ENCODE data around the gene BPIFB2.

The BPIFB2 gene

DNA sequence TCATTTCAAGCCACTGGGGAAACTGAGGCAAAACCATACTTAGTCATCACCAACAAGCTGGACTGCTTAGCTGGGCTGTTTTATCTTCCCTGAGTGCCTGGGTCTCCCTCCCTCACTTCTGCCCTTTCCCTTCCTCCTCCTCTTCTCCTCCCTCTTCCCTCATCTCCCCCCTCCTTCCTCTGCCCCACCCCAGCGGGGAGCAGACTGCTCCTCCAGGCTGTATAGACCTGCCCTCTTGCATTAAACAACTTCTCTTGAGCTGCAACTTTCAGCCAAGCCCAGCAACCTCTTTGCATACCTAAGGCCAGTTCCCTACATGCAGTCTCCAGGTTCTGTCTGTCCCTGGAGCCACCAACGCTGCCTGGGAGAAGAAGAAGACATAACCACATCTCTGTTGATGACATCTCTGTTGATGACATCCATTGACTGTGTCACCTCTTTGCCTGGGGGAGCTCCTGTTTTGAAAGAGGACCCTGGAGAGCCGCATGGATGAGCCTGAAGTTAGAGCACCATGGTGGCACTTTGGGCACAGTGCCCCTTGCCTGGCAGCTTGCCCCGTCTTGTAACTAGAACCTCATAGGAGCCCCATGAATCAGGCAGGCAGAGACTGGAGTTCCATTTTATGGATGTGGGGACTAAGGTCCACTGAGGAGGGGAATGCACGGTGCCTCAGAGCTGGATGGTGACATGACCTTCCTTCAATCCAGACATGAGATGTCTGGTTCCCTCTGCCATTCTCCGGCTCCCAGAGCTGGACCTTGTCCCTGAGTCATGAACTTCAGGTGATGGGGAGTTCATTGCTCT lies 16.1 kb downstream of the BPIFB2 start:
- no peak for DNase-seq

DNA sequence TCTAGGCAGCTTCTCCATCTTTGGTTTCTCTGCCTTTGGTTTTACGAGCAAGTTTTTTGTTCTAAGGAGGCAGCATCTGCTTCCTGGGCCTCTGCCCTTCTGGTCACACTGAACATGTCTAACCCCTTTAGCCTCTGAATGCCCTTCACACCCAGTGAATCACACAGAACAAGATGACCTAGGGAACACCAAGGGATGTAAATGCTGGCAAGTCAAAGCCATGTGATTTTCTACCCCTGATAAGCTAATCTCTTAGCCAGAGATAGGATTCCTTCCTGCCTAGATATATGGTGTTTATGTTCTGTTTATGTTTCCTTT lies 16.7 kb downstream of the BPIFB2 start:
- DNase-seq, result no peak

DNA sequence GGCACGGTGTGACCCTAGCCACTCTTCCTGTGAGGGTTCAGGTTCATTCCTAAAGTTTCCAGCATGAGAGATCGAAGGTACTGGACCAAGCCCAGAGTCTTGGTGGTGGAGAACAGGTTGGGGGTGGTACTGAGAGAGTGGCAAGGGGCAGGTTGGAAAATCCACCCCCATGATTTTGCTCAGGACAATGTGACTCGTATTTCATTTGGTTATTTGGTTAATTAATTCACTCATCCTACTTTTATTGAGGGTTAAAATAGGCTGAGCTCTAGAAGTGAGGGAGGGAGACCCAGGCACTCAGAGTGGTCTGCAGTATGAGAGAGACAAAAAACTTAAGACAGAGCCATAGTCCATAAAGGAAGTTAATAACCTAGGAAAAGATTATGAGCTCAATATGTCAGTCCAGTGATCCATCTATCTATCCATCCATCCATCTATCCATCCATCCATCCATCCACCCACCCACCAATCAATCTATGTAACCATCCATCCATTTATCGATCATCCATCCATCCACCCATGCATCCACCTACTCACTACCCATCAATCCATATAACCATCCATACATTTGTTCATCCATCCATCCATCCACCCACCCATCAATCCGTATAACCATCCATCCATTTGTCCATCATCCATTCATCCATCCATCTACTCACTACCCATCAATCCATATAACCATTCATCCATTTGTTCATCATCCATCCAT lies 17.3 kb downstream of the BPIFB2 start:
- DNase-seq, result no peak

DNA sequence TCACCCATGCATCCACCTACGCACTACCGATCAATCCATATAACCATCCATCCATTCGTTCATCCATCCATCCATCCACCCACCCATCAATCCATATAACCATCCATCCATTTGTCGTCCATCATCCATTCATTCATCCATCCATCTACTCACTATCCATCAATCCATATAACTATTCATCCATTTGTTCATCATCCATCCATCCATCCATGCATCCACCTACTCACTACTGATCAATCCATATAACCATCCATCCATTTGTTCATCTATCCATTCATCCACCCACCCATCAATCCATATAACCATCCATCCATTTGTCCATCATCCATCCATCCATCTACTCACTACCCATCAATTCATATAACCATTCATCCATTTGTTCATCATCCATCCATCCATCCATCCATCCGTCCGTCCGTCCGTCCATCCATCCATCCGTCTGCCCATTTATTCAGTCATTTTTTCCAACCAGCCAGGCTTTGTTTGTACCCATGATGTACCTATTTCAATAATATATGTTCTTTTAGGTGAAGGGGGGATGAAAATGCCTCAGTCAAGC lies 17.9 kb downstream of the BPIFB2 start:
- DNase-seq, result no peak

DNA sequence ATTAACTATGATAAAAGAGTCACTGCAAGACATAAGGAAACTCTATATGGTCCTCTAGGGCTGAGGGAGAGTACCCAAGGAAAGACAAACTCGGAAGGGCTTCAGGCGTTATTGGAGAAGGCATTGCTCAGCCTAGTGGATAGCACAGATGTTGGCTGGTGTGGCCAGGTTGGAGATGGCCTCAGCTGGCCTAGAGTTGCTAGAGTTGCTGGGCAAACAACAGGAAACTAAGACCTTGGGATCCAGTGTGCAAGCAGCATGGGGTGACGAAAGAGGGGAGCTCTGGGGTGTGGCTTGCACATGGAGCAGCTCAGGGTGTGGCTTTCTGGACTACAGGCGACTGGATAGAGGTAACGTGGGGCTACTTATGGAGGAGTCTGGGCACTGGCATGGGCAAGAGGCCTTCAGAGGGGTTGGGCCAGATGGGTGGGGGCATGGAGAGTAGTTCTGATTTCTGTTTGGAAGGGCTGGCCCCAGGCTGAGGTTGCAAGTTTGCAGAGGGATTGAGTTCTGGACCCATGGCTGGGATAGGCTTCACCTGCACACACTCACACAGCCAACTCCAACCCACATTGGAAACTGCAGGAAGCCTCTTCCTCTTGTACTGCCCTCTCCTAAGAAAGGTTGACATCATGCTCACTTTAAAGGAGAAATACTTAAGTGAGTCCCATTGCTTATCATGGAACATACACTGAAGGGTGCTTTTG lies 18.7 kb downstream of the BPIFB2 start:
- no peak for DNase-seq

DNA sequence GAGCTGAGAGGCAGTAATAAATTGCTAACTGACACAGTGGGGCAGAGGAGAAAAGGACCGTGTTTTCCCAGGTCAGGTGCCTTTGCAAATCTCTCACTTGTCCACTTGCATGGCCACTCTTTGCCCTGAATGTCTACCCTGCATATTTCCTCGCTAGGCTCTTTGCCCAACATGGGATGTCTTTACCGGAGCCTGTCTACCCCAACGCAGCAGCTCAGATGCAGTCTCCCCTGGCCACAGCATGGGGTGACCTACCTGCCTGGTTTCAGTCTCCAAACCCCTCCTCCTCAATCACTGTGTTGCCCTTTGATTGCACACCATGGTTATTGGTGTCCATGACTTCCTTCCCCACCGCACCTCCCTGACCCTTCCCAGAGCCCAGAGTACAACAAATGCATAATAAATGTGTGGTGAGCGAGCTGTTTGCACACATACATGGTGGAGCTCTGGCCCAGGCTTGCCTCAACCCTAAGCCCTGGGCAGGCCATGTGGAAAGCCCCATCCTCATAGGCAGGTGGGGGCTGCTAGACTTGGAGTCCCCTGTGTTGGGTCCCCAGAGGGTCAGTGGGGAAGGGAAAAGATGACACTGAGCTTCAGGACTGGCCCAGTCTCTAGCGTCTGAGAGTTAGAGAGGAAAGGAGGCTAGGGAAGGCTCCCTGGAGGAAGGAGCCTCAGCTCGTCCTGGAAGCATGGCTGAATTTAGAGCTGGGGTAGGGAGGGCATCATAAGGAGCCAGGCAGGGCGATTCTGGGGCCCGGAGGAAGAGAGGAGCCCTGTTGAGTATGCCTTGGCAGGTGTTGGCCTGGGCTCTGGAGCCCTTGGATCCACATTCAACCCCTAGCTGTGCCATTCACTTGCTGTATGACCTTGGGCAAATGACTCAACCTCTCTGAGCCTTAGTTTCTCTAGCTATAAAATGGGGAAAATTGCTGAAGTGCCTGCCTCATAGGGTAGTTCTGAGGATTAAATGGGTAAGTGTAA lies 19.6 kb downstream of the BPIFB2 start:
- no peak for DNase-seq

DNA sequence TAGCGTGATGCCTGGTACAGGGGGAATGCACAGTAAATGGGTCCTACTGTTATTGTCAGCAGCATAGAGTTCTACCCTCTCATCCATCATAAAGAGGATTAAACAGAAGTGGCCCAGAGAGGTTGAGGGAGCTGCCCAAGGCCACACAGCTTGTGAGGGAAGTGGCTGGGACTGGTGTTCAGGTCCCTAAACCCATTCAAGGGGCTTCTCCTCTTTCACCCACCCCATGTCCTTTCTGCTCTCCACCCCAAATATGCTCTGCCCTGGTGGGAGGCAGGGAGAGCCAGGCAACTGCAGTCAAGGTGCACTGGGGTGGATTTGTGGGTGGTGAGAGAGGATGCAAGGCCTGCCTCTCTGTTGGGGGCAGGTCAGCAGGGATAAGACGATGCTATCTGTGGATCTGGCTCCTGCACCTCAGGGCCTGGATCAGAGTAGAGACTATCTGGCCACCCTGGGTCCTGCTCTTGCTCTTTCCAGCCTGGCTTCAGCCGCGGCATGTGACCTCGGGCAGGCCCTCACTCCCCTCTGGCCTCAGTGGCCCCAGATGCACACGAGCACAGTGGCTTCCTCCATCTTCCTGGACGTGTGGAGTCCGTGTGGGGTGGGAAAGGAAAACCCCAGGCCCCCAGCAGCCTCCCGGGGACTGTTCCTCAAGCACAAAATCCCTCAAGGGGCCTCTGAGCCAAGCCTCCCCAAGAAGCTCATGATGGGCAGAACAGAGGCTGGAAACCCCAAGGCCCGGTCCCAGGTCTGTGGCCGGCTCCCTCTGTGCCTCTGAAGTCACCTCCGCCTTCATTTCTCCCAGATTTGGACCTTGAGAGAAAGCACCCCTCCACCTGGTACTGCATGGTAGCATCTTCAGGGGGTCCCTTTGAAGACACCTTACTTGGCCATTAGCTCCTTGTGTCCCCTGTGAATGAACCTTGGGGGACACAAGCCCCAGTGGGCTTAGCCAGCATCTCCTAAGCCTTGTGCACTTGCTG lies 20.6 kb downstream of the BPIFB2 start:
- no peak for DNase-seq

DNA sequence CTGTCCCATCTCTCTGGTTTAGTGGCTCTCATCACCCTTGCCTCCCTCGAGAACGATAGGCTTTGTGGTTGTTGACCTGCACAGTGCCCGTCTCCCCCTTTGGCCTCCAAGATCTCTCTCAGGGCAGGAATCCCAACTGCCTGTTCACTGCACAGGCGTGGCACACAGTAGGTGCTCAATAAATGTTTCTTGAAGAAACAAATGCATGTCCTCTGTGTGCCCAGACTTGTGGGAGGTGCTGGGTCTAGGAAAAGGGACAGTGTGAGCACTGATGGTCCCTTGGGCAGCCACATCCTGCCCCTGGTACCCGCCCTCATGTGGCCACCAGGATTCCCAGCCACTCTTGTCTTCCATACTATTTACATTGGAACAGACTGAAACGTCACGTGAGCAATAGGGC lies 21.4 kb downstream of the BPIFB2 start:
- DNase-seq, result no peak

DNA sequence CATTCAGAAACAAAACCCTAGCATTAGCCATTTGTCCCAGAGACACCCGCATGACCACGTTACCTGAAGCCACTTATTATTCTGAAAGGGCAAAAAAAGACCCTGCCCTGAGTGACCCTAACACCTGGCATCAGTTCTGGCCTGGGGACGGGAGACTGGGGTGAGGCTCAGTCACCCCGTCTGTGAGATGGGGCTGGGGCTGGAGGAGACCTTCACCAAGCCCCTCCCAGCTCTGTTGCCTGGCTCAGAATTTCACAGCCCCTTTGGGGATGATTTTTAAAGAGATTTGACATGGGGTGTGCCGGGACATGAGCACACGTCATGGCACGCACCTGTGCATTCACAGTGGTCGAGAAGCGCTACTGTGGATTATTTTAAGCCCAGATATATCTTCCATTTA lies 22.6 kb downstream of the BPIFB2 start:
- no peak for DNase-seq

DNA sequence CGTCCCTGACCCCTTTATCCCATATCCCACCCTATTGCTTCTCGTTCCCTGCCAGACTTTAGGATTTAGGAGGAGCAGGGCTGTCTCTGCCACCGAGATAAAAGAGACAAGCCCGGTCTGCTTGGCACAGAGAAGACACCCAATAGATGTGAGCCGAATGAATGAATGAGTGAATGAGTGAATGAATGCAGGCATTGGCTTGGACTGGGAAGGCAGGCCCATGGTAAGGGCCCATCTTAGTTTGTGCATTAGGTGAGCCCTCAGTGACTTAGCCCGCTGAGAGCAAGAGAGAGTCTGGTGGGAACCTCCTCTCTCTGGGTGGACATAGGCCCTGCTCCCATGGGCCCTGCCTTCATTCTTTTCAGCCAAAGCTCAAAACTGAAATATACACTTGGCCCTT lies 23.1 kb downstream of the BPIFB2 start:
- no peak for DNase-seq

DNA sequence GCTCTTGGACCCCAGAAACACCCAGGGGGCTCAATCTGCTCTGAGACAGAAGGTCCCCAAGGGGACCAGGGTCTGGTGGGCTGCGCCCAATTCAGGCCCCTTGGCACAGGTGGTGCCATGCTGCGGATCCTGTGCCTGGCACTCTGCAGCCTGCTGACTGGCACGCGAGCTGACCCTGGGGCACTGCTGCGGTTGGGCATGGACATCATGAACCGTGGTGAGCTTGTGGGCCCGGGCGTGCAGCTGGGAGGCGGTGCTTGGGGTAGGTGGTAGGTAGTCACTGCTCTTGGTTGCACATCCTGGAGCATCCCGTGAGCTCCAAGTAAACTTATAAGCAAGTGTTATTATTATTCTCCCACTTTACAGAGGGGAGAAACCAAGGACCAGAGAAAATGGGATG lies 24.0 kb downstream of the BPIFB2 start, which contains the start of gene BPIFB6:
Gene BPIFB6, plus strand, starts transcription at position 118 of the 400 bp plus-strand sequence. Its CDS starts 0 bp downstream, at position 118.
- no peak for DNase-seq

DNA sequence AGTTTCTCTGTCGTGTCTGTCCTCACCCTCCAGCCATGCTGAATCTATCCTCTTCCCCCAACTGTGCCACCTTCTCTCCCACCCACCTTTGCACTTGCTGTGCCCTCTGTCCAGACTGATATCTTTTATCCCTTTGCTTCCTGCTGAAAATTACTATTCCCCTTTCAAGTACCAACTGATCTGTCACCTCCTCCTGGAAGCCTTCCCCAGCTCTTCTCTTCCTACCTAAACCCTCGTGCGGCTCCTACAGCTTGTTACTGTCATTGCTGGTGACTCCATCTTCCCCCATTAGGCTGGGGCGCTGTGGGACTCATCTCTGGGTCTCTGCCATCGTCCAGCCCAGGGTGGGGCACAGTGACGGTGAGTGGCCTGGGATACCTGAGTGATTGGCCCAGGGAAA lies 25.1 kb downstream of the BPIFB2 start:
- no peak for DNase-seq

DNA sequence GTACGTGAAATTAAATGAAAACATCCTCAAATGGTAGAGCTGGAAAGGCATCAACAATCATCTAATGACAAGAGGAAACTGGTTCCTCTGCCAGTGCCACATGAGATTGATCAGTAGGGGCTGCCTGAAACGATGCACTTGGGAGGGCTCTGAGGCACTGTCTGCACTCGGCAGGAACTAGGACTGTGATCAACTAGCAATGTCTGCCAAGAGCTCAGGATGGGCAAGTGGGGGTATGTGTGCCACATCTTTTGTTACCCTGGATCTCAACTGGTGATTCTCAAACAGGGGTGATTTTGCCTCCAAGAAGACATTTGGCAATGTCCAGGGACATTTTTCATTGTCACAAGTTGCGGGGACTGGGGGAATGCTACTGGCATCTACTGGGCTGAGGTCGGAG lies 25.9 kb downstream of the BPIFB2 start:
- no peak for DNase-seq

DNA sequence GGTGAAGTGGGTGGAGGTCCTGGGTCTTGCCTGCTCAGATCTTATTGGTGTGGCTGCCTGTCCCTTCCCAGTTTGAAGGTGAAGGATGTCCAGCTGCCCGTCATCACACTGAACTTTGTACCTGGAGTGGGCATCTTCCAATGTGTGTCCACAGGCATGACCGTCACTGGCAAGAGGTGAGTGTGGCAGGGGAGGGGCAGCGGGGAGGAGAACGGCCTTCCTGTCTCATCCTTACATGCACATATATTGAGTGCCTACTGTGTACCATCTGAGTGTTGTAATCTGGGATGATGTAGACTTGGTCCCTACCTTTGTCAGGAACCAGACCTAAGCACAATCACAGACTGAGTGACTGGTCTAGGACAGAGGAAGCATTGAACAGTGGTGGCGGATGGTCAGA lies 26.6 kb downstream of the BPIFB2 start:
- DNase-seq, result no peak

DNA sequence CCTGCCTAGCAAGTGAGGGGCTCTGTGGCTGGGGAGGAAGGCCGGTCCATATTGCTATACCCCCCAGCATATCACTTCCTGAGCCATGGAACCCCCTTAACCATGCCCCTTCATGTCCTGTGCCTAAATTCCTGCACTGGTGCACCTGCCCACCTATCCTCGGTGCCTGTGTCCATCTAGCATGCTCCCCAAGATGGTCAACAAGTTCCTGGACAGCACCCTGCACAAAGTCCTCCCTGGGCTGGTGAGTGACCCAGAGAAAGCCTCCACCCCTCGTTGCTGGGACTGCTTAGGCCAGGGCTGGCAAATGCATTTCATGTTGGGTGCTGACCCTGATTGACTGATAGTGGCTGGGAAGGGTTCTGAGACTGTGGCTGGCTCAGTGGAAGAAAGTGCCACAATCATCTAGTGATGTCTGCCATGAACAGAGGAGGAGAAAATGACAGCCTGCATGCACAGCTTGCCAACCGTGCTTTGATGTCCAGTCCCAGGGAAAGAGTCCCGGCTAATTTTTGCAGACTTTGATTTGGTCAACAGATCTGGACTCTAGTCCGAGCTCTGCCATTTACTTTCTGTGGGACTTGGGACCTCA lies 27.5 kb downstream of the BPIFB2 start:
- no peak for DNase-seq

DNA sequence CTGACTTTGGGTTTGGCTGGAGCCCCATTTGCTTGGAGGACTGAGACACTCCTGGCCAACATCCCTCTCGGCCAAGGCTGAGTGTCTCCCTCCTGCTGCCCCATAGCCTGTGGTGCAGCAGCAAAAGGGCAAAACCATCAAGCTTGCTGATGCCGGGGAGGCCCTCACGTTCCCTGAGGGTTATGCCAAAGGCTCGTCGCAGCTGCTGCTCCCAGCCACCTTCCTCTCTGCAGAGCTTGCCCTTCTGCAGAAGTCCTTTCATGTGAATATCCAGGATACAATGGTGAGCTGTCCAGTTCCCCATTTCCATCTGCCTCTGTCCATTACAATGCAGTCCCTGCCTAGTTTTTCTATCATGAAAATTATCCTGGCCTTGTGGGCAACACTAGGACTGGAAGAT lies 30.0 kb downstream of the BPIFB2 start:
- no peak for DNase-seq

DNA sequence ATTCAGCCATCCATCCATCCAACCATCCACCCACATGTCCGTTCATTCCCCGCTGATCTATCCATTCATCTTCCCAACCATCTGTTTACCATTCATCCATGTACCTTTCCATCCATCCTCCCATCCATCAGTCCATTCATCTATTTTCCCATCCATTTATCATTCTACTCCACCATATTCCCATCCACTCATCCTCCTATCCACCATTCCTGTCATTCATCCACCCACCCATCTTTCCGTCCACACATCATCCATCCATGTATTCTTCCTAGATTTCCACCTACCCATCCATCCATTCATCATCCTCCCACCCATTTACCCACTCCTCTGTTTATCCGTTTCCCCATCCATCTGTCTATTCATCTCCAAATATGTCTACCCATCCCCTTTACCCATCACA lies 30.7 kb downstream of the BPIFB2 start:
- DNase-seq, result no peak

DNA sequence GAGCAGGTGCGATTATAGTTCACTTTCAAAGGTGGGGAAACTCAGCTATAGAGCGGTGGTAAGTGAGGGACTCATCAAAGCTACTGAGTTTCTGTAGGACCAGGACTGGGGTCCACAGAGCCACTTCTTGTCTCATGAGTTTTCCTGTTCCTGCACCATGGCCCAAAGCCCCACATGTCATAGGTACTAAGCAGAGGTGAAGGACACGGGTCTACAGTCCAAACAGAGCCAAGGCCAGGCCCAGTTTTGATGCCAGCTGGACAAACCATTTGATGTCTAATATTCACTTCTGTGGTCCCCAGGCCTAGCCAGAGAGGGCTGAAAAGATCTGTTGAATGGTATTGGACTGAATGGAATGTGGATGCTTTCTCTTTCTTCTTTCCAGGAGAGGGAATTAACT lies 34.9 kb downstream of the BPIFB2 start:
- DNase-seq, result no peak

DNA sequence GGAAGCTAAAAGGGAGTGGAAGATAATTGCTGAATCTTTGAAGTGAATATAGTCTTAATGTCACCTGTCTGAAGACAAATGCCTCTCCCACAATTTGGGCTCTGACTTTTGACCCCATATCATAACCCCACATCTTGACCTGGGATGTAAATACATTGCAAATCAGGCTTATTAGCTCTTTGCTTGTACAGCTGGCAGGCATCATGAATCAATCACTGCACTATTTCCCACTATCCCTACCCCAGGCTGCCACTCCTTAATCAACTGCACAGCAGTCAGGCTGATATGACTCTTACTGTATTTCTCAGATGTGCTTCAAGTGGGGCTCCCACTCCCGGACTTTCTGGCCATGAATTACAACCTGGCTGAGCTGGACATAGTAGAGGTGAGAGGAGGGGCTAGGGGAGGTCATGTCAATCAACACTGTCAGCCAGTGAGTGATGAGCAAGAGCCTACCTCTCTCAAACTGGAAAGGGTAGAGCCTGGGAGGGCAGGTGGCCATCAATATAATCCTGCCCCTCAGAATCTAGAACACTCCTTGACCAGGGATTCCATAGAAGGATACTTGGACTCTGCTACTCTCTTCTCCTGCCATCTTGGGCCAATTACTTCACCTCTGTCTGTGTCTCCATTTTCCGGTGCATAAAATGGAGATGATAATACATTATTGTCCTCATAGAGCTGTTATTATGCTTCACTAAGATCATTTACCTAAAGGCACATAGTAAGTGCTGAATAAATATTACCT lies 35.7 kb downstream of the BPIFB2 start:
- no peak for DNase-seq

DNA sequence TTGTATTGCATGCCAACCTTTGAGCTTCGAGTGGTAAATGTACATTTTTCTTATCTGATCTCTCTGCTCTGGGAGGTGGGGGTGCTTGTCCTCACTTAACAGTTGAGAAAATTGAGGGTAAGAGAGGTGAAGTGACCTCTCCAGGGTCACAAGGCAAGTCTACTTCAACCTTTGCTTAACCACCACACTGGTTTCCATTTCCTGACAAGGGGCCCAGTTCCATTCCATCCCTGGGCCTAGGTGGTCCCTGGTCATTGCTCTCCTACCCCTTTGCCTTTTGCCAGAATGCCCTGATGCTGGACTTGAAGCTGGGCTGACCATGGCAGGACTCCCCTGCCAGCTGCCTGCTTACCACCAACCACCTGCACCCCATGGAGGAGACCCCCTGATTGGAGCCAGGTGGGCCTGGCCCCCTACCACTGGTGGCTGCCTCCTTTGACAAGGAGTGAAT lies 36.3 kb downstream of the BPIFB2 start:
- no peak for DNase-seq

Measured in CD4-positive, alpha-beta T cell treated with Interleukin-21 for 1 hour (primary cell).